LNCaP clone FGC (cell line): ENCODE measurements around the gene CLPTM1L.
A peak's percentile ranks its signal among the peaks of the same experiment; 100 is the strongest.

Experiments
- DNase-seq: peaks from one replicate; pipeline ENCODE4 v3.0.0-alpha.2; 2011; ENCODE audit warnings: low read depth
- H3K4me3 ChIP-seq: 2 replicates; pipeline ENCODE4 v1.5.1; 2011; ENCODE audit warnings: mild to moderate bottlenecking, low read depth, low read length, control low read depth
- TF ChIP-seq, protein P1 (sequence below): IDR thresholded peaks from 2 replicates; pipeline ENCODE4 v1.5.1; 2012; ENCODE audit warnings: mild to moderate bottlenecking; ENCODE audit not compliant: control insufficient read depth, insufficient read depth; ENCODE audit errors: extremely low read depth

Gene CLPTM1L

DNA sequence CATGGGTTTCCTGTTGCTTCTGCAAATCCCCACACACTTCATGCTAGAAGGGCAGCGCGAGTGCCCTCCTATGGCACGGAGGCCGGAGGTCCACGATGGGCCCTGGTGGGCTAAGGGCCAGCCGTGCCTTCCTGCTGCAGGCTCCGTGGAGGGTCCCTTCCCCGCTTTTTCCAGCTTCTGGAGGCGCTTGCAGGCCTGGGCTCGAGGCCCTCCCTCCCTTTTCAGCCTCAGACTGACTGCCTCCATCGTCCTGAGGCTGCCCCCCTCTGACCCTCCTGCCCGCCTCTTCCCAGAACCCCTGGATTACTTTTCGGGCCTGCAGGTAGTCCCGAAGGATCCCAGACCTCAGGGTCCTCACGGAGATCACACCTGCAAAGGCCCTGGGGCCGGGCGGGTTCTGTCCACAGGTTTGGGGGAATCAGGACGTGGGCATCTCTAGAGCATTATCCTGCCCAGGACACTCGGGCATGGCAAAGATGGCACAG is 46.8 kb downstream of the CLPTM1L start:
- TF ChIP-seq, protein P1, sequence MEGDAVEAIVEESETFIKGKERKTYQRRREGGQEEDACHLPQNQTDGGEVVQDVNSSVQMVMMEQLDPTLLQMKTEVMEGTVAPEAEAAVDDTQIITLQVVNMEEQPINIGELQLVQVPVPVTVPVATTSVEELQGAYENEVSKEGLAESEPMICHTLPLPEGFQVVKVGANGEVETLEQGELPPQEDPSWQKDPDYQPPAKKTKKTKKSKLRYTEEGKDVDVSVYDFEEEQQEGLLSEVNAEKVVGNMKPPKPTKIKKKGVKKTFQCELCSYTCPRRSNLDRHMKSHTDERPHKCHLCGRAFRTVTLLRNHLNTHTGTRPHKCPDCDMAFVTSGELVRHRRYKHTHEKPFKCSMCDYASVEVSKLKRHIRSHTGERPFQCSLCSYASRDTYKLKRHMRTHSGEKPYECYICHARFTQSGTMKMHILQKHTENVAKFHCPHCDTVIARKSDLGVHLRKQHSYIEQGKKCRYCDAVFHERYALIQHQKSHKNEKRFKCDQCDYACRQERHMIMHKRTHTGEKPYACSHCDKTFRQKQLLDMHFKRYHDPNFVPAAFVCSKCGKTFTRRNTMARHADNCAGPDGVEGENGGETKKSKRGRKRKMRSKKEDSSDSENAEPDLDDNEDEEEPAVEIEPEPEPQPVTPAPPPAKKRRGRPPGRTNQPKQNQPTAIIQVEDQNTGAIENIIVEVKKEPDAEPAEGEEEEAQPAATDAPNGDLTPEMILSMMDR = no peak
- H3K4me3 ChIP-seq = no peak overlapping the region
- DNase-seq = no peak

DNA sequence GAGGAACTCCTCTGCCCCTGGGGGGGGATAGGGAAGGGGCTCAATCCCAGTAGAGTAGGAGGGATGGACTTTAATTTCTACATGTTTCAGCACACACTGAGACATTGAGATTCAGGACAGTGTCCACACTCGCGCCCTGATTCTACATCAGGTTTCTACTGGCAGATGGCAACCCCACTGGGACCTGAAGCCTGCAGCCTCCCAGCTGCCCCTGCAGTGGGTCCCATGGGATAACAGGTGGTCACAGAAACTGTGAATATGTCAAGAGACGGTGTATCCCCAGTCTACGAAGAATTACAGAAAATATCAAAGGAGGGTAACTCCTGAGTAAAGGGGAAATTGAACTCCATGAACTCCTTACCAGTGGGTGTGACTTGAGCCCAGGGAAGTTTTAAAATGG is 47.7 kb downstream of the CLPTM1L start:
- no peak overlapping the region for H3K4me3 ChIP-seq
- TF ChIP-seq, protein P1 = no peak
- no peak for DNase-seq

DNA sequence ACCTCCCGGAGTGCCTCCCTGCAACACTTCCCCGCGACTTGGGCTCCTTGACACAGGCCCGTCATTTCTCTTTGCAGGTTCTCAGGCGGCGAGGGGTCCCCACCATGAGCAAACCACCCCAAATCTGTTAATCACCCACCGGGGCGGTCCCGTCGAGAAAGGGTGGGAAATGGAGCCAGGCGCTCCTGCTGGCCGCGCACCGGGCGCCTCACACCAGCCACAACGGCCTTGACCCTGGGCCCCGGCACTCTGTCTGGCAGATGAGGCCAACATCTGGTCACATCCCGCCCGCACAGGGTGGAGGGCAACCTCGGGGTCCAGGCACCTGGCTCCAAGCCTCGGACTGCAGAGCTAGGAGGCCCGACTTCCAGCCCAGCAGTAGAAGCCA is 49.3 kb downstream of the CLPTM1L start:
- no peak for DNase-seq
- TF ChIP-seq, protein P1 = no peak
- H3K4me3 ChIP-seq = no peak overlapping the region

DNA sequence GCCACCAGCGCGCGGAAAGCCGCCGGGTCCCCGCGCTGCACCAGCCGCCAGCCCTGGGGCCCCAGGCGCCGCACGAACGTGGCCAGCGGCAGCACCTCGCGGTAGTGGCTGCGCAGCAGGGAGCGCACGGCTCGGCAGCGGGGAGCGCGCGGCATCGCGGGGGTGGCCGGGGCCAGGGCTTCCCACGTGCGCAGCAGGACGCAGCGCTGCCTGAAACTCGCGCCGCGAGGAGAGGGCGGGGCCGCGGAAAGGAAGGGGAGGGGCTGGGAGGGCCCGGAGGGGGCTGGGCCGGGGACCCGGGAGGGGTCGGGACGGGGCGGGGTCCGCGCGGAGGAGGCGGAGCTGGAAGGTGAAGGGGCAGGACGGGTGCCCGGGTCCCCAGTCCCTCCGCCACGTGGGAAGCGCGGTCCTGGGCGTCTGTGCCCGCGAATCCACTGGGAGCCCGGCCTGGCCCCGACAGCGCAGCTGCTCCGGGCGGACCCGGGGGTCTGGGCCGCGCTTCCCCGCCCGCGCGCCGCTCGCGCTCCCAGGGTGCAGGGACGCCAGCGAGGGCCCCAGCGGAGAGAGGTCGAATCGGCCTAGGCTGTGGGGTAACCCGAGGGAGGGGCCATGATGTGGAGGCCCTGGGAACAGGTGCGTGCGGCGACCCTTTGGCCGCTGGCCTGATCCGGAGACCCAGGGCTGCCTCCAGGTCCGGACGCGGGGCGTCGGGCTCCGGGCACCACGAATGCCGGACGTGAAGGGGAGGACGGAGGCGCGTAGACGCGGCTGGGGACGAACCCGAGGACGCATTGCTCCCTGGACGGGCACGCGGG is 49.9 kb downstream of the CLPTM1L start, which contains the start of gene TERT:
TSS of gene TERT (minus strand) at position 234 of the 815 bp plus-strand sequence. CDS start at position 155, 79 bp downstream.
- H3K4me3 ChIP-seq = peak within 1 kb of the TSS; percentile 39
- TF ChIP-seq, protein P1 = no peak
- DNase-seq = no peak

DNA sequence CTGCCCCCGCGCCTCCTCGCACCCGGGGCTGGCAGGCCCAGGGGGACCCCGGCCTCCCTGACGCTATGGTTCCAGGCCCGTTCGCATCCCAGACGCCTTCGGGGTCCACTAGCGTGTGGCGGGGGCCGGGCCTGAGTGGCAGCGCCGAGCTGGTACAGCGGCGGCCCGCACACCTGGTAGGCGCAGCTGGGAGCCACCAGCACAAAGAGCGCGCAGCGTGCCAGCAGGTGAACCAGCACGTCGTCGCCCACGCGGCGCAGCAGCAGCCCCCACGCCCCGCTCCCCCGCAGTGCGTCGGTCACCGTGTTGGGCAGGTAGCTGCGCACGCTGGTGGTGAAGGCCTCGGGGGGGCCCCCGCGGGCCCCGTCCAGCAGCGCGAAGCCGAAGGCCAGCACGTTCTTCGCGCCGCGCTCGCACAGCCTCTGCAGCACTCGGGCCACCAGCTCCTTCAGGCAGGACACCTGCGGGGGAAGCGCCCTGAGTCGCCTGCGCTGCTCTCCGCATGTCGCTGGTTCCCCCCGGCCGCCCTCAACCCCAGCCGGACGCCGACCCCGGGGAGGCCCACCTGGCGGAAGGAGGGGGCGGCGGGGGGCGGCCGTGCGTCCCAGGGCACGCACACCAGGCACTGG is 50.6 kb downstream of the CLPTM1L start:
- peak overlapping the region; percentile 39 for H3K4me3 ChIP-seq
- TF ChIP-seq, protein P1 = no peak
- DNase-seq = no peak

DNA sequence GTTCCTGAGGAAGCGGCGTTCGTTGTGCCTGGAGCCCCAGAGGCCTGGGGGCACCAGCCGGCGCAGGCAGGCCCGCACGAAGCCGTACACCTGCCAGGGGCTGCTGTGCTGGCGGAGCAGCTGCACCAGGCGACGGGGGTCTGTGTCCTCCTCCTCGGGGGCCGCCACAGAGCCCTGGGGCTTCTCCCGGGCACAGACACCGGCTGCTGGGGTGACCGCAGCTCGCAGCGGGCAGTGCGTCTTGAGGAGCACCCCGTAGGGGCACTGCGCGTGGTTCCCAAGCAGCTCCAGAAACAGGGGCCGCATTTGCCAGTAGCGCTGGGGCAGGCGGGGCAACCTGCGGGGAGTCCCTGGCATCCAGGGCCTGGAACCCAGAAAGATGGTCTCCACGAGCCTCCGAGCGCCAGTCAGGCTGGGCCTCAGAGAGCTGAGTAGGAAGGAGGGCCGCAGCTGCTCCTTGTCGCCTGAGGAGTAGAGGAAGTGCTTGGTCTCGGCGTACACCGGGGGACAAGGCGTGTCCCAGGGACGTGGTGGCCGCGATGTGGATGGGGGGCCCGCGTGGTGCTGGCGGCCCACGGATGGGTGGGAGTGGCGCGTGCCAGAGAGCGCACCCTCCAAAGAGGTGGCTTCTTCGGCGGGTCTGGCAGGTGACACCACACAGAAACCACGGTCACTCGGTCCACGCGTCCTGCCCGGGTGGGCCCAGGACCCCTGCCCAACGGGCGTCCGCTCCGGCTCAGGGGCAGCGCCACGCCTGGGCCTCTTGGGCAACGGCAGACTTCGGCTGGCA is 51.3 kb downstream of the CLPTM1L start:
- TF ChIP-seq, protein P1 = no peak
- H3K4me3 ChIP-seq = no peak overlapping the region
- no peak for DNase-seq
